ENCODE results near the gene ERN1. TPM values are rescaled to one million over a fixed set of nuclear protein-coding genes. Genes with fewer than 3 reads are reported as not detected.

The ERN1 gene
- total RNA-seq, 4 donors from 2014 or later, result 7.8 to 29.2 (median 12.8) TPM

DNA sequence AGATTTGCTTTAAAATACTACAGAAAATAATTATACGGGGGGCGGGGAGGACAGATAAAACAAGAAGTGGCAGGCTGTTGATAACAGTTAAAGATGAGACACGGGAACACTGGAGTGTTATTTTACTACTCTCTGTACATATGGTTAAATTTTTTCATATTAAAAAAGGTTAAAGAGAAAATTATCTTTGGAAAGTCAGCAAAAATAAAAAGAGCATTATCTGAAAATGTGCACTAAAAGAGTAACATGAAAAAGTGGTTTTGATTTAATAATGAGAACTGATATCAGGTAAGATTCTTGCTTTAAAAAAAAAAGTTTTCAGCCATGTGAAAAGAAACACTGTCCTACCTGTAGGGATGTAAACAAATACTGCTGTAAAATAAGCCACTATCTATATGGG lies 46.9 kb downstream of the ERN1 start:
- Histone ChIP-seq H3K4me3 (no peak overlapping the region), H3K9me3 (no peaks in the 10 kb centered on the region), H3K4me1 (peaks cover 27 to 48% (median 32%) of the 10 kb centered on the region in 4 donors), H3K36me3 (peaks cover 0 to 4% (median 0%) of the 10 kb centered on the region in 4 donors), H3K27ac (peak overlapping the region; percentile 48 to 66 (median 60)), H3K27me3 (no peaks in the 10 kb centered on the region)
- WGBS, 2 donors (ENCODE audit: low coverage in 1 of 2), result 58 to 69% methylated on average over 3 of the region's 3 CpGs
- TF ChIP-seq POLR2AphosphoS5 (IDR thresholded peaks at IDR 0.05) (no peak), POLR2A (IDR thresholded peaks at IDR 0.05) (no peak), EP300 (IDR thresholded peaks at IDR 0.05; ENCODE audit: low read depth) (no peak)
- TF ChIP-seq, protein P1, sequence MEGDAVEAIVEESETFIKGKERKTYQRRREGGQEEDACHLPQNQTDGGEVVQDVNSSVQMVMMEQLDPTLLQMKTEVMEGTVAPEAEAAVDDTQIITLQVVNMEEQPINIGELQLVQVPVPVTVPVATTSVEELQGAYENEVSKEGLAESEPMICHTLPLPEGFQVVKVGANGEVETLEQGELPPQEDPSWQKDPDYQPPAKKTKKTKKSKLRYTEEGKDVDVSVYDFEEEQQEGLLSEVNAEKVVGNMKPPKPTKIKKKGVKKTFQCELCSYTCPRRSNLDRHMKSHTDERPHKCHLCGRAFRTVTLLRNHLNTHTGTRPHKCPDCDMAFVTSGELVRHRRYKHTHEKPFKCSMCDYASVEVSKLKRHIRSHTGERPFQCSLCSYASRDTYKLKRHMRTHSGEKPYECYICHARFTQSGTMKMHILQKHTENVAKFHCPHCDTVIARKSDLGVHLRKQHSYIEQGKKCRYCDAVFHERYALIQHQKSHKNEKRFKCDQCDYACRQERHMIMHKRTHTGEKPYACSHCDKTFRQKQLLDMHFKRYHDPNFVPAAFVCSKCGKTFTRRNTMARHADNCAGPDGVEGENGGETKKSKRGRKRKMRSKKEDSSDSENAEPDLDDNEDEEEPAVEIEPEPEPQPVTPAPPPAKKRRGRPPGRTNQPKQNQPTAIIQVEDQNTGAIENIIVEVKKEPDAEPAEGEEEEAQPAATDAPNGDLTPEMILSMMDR (IDR thresholded peaks at IDR 0.05), result no peak
- intact Hi-C loops (cut with DNase I; ENCODE audit: low total_unique reads) (no loop called here), in situ Hi-C loops (cut with MboI; ENCODE audit: low pct_ligation_motif_present in 1 of 4, low pct_unique_long_range_greater_than_20kb in 1 of 4, low sequenced_read_pairs in 3 of 4) (no loop called here)
- DNase-seq, result no peak

DNA sequence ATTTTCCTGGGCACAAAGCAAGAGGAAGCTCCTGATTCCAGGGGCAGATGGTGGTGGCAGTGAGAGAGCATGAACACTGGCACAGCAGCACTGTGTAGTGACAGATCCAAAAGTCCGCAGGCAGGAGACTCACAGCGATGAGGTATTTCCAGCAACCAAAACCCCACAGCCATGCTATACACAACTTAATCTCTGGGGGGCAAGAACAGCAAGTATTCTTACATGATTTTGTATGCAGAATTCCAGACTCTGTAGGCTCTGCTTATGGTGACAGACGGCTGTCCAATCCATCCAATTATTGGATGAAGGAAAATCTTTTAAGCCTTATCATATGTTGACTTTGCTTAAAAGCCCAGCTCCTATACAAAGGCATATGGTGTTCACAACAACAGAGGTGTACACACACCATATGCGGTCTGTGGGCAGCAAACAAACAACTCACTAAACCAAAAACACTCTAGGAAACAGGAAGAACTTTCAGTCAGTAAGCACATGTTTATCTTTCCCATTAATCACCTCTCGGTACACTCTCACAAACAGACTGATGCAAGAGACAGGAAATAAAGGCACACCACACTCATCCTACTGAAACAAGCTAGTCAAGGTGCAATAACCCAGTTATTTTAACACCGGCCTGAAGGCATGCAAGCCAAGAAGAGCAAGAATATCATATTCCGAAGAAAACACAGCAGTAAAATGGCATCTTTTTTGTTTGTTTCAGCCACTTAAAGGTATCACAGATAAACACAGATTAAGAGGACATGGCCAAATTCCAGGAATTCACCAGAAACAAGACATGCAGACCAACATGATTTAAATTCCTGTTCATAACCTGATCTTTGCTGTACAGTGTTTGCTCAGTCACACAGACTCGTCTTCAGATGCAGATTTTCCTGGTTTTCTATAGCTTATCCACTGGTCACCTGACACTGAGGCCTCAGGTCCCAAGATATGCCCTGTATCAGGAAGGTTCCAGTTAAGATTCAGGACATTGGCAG lies 47.8 kb downstream of the ERN1 start:
- Histone ChIP-seq H3K27ac (peak overlapping the region; percentile 48 to 66 (median 64)), H3K4me3 (no peak overlapping the region), H3K36me3 (peaks cover 0 to 9% (median 0%) of the 10 kb centered on the region in 4 donors), H3K9me3 (no peaks in the 10 kb centered on the region), H3K27me3 (no peaks in the 10 kb centered on the region), H3K4me1 (peaks cover 27 to 48% (median 32%) of the 10 kb centered on the region in 4 donors)
- WGBS, 2 donors (ENCODE audit: low coverage in 1 of 2), result 34 to 42% methylated on average over 4 to 8 of the region's 8 CpGs
- TF ChIP-seq EP300 (IDR thresholded peaks at IDR 0.05; ENCODE audit: low read depth), result no peak
- TF ChIP-seq, protein P1 (IDR thresholded peaks at IDR 0.05), result no peak
- peak; percentile 16 to 51 (median 17) for TF ChIP-seq POLR2AphosphoS5 (IDR thresholded peaks at IDR 0.05)
- TF ChIP-seq POLR2A (IDR thresholded peaks at IDR 0.05), result no peak
- intact Hi-C loops (cut with DNase I; ENCODE audit: low total_unique reads) (no loop called here), in situ Hi-C loops (cut with MboI; ENCODE audit: low pct_ligation_motif_present in 1 of 4, low pct_unique_long_range_greater_than_20kb in 1 of 4, low sequenced_read_pairs in 3 of 4) (no loop called here)
- peak; percentile 34 for DNase-seq

DNA sequence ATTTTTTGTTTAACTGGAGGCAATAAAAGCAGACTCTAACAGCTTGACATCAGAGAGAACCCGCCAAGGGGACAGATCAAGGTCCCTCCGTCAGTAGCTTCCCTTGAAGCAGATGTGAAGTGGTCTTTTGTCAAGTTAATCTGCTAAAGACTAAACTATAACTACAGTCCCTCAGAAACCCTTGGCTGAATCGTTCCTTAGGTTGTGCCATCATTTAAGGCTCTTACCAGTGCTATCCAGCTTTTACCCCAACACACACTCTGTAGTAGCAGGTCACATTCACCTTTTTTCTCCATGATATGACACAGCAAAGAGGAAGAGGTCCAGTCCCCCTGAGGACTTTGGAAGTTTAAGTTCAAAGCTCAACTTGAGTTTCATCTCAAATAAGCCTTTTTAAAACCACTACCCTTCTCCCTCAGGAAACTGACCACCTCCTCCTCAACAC lies 49.7 kb downstream of the ERN1 start:
- H3K4me1 ChIP-seq, result peaks cover 27 to 45% (median 30%) of the 10 kb centered on the region in 4 donors
- H3K36me3 ChIP-seq, result peaks cover 0 to 9% (median 0%) of the 10 kb centered on the region in 4 donors
- H3K27me3 ChIP-seq, result no peaks in the 10 kb centered on the region
- no peak overlapping the region for H3K4me3 ChIP-seq
- 78% methylated on average over 3 of the region's 3 CpGs; no CpG with 5 or more reads in 1 of the 2 donors for WGBS, 2 donors (ENCODE audit: low coverage in 1 of 2)
- no peaks in the 10 kb centered on the region for H3K9me3 ChIP-seq
- intact Hi-C loops (cut with DNase I; ENCODE audit: low total_unique reads) (no loop called here), in situ Hi-C loops (cut with MboI; ENCODE audit: low pct_ligation_motif_present in 1 of 4, low pct_unique_long_range_greater_than_20kb in 1 of 4, low sequenced_read_pairs in 3 of 4) (no loop called here)
- no peak overlapping the region for H3K27ac ChIP-seq
- no peak for TF ChIP-seq EP300 (IDR thresholded peaks at IDR 0.05; ENCODE audit: low read depth)
- DNase-seq, result no peak

DNA sequence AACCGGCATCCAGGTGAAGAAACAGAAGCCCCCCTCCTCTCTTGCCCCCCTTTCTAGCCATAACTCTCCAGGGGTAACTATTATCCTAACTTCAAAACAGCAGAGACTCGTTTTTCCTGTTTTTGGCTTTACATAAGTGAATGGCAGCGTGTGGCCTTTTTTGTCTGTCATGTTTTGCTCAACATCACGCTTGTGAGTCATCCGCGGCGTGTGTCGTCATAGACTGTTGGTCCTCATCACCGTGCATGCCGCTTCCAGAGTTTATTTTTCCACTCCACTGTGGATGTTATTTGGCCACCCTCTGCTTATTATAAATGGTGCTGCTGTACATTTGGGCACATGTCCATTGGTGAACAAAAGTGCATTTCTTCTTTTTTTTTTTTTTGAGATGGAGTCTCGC lies 52.6 kb downstream of the ERN1 start:
- Histone ChIP-seq H3K36me3 (peaks cover 0 to 12% (median 0%) of the 10 kb centered on the region in 4 donors), H3K9me3 (no peaks in the 10 kb centered on the region), H3K4me3 (no peak overlapping the region), H3K27ac (peak overlapping the region in 1 of 4 donors; percentile 61), H3K27me3 (no peaks in the 10 kb centered on the region), H3K4me1 (peaks cover 4 to 25% (median 9%) of the 10 kb centered on the region in 4 donors)
- in situ Hi-C loops (cut with MboI; ENCODE audit: low pct_ligation_motif_present in 1 of 4, low pct_unique_long_range_greater_than_20kb in 1 of 4, low sequenced_read_pairs in 3 of 4) (loop anchor here in 1 of 4 donors (10.0 kb wide), 1 partner anchor 57 kb away; the partner anchor contains the start of gene ERN1), intact Hi-C loops (cut with DNase I; ENCODE audit: low total_unique reads) (no loop called here)
- TF ChIP-seq, protein P1 (IDR thresholded peaks at IDR 0.05), result no peak
- no peak for TF ChIP-seq EP300 (IDR thresholded peaks at IDR 0.05; ENCODE audit: low read depth)
- TF ChIP-seq POLR2AphosphoS5 (IDR thresholded peaks at IDR 0.05), result no peak
- no peak for TF ChIP-seq POLR2A (IDR thresholded peaks at IDR 0.05)
- DNase-seq, result no peak
- WGBS, 2 donors (ENCODE audit: low coverage in 1 of 2), result 88 to 93% methylated on average over 11 of the region's 11 CpGs
